HG02588 (cell line): ENCODE results near the gene CBY1.

Experiments used
- ATAC-seq: cut with Tn5 transposase; IDR thresholded peaks from one replicate; pipeline ENCODE4 v1.9.1; 2021; ENCODE audit warnings: mild to moderate bottlenecking, moderate library complexity; ENCODE audit not compliant: unreplicated experiment

Gene CBY1

DNA sequence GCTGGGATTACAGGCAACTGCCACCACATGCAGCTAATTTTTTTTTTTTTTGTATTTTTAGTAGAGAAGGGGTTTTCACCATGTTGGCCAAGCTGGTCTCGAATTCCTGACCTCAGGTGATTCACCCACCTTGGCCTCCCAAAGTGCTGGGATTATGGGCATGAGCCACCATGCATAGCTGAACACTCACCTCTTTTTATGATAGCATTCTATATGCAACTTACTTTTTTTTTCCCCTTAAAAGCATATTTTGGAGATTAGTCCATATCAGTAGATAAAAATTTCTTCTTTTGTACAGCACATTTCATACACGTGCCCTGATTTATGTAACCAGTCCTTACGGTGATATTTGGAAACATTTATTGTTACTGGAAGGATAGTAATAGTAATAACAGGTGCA lies 63.9 kb downstream of the CBY1 start:
- no peak for ATAC-seq

DNA sequence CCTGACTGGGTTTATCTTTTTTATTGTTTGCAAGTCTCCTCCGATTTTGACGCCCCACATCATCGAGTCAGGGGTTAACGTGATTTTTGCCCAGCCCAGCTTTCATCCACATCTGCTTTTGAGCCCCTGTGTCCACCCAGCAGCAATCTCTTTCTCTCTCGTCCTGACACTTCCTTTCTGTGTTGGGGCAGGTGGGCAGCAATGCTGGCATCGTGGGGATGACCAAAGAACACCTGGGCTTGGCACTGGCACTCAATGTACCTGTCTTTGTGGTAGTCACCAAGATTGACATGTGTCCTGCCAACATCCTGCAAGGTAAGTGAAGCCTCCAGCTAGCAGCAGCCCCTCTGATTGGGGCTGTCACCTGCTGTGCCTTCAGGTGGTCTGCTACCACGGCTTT lies 65.1 kb downstream of the CBY1 start:
- no peak for ATAC-seq
